GM12878 (cell line): Measurements from ENCODE around the gene ARL15. TPM values are rescaled to one million over a fixed set of nuclear protein-coding genes. Genes with fewer than 3 reads are reported as not detected.

Experiments
- ATAC-seq: fragments of 200-7000 bp; cut with Tn5 transposase; 3 replicates; pipeline ENCODE4 v1.9.1; 2020; ENCODE audit warnings: mild to moderate bottlenecking, moderate library complexity
- BruUV-seq: library from RNA; stranded (reverse); fragments of 400-500 nt; replicated peaks from 2 replicates; lab custom pipeline; 2021; lab: Mats Ljungman, UMichigan
- CTCF ChIA-PET: fragments of 300-600 bp; sonication (Branson Sonifier 250); formaldehyde crosslinking; extraction: SDS; loops from one replicate; lab custom pipeline; 2021; ENCODE audit warnings: inconsistent platforms; lab: Yijun Ruan, JAX
- POLR2A ChIA-PET: fragments of 350-600 bp; formaldehyde crosslinking; extraction: SDS; loops from one replicate; lab custom pipeline; 2021; ENCODE audit warnings: inconsistent platforms; lab: Charles Lee
- RAD21 ChIA-PET: fragments of 300-600 bp; sonication (Branson Sonifier 250); formaldehyde crosslinking; loops from one replicate; lab custom pipeline; 2023; ENCODE audit warnings: antibody characterized with exemption; ENCODE audit not compliant: unreplicated experiment; lab: Charles Lee
- SMC1A ChIA-PET: fragments of 300-600 bp; sonication (Branson Sonifier 250); formaldehyde crosslinking; loops from one replicate; lab custom pipeline; 2023; ENCODE audit not compliant: unreplicated experiment, uncharacterized antibody; lab: Charles Lee
- DNase-seq: peaks from one replicate; pipeline ENCODE4 v3.0.0-alpha.2; 2011; ENCODE audit warnings: low read depth, low spot score
- FAIRE-seq: peaks from 3 replicates; lab custom pipeline; 2011; peaks lifted over from hg19 to GRCh38; lab: Jason Lieb, UNC
- H2AFZ ChIP-seq: 2 replicates; pipeline ENCODE4 v1.6.0; 2011; ENCODE audit warnings: low read depth, low read length, control low read depth; ENCODE audit not compliant: control insufficient read depth
- H3K27ac ChIP-seq: 2 replicates; pipeline ENCODE4 v1.5.1; 2011; ENCODE audit warnings: control low read depth; ENCODE audit not compliant: control insufficient read depth, insufficient read depth
- H3K27me3 ChIP-seq, 2 experiments: replicated peaks in 1 of 2; 2 replicates each; pipeline versions ENCODE4 v1.6.0 to v1.6.1; 2011; ENCODE audit warnings: low read length in 1 of 2; ENCODE audit not compliant: control insufficient read depth in 2 of 2, insufficient read depth in 2 of 2
- H3K36me3 ChIP-seq, 2 experiments: 2 replicates each; pipeline ENCODE4 v1.5.1; 2011; ENCODE audit warnings: low read length in 1 of 2; ENCODE audit not compliant: control insufficient read depth in 2 of 2, insufficient read depth in 2 of 2
- H3K4me1 ChIP-seq: 2 replicates; pipeline ENCODE4 v1.6.1; 2011; ENCODE audit warnings: mild to moderate bottlenecking, low read length, moderate library complexity, mixed read lengths; ENCODE audit not compliant: control insufficient read depth, insufficient read depth
- H3K4me2 ChIP-seq: 2 replicates; pipeline ENCODE4 v1.6.0; 2011; ENCODE audit warnings: control low read depth; ENCODE audit not compliant: control insufficient read depth, insufficient read depth
- H3K4me3 ChIP-seq: fragments of 200-600 bp; sonication (generic); 2 replicates; pipeline ENCODE4 v1.5.1; 2016
- H3K79me2 ChIP-seq: 2 replicates; pipeline ENCODE4 v1.6.0; 2011; ENCODE audit warnings: low read length; ENCODE audit not compliant: control insufficient read depth, insufficient read depth
- H3K9ac ChIP-seq: 2 replicates; pipeline ENCODE4 v1.8.0; 2011; ENCODE audit warnings: low read length, control low read depth, mixed read lengths; ENCODE audit not compliant: control insufficient read depth, insufficient read depth
- H3K9me3 ChIP-seq: replicated peaks from 3 replicates; pipeline ENCODE4 v1.5.1; 2011; ENCODE audit warnings: mild to moderate bottlenecking, low read length; ENCODE audit not compliant: control insufficient read depth, insufficient read depth
- H4K20me1 ChIP-seq: 2 replicates; pipeline ENCODE4 v1.6.0; 2011; ENCODE audit not compliant: control insufficient read depth, insufficient read depth
- BHLHE40 ChIP-seq, 2 experiments: fragments of 450-650 bp in 1 of 2; IDR thresholded peaks; 2 replicates each; pipeline ENCODE4 v1.6.1; 2011 to 2017; ENCODE audit warnings: low read depth in 2 of 2, borderline replicate concordance in 1 of 2, improper control_type of control experiment in 1 of 2, low read length in 1 of 2, mild to moderate bottlenecking in 1 of 2
- CEBPZ ChIP-seq: fragments of 150-350 bp; IDR thresholded peaks from 2 replicates; pipeline ENCODE4 v1.6.1; 2016; ENCODE audit warnings: low read depth, low read length
- CREB1 ChIP-seq: IDR thresholded peaks from 2 replicates; pipeline ENCODE4 v1.6.1; 2012; ENCODE audit warnings: low read depth, mild to moderate bottlenecking, inconsistent platforms
- CTCF ChIP-seq, 3 experiments: IDR thresholded peaks in 2 of 3; conservative IDR thresholded peaks in 1 of 3; 2 replicates each; pipeline ENCODE4 v1.5.1; 2011; ENCODE audit warnings: low read depth in 3 of 3, low read length in 3 of 3, mild to moderate bottlenecking in 3 of 3, control low read depth in 2 of 3, moderate library complexity in 2 of 3, inconsistent platforms in 1 of 3, mixed read lengths in 1 of 3; ENCODE audit not compliant: control insufficient read depth in 2 of 3, insufficient read depth in 1 of 3; ENCODE audit errors: extremely low read depth in 1 of 3
- EGR1 ChIP-seq, 2 experiments: IDR thresholded peaks; 1 replicate in 1 of 2; 2 replicates in 1 of 2; pipeline ENCODE4 v1.6.1; 2011 to 2012; ENCODE audit warnings: low read depth in 2 of 2, low read length in 2 of 2, borderline replicate concordance in 1 of 2, mild to moderate bottlenecking in 1 of 2, moderate library complexity in 1 of 2
- FOXM1 ChIP-seq: IDR thresholded peaks from 2 replicates; pipeline ENCODE4 v1.6.1; 2012; ENCODE audit warnings: low read depth, mild to moderate bottlenecking, inconsistent platforms, low read length, moderate library complexity
- HDGF ChIP-seq: fragments of 450-650 bp; IDR thresholded peaks from 2 replicates; pipeline ENCODE4 v1.6.1; 2016; ENCODE audit warnings: antibody characterized with exemption
- IRF4 ChIP-seq: IDR thresholded peaks from 2 replicates; pipeline ENCODE4 v1.6.1; 2011; ENCODE audit warnings: low read depth, low read length
- MYC ChIP-seq: IDR thresholded peaks from 2 replicates; pipeline ENCODE4 v1.6.1; 2011; ENCODE audit warnings: mild to moderate bottlenecking, low read length, moderate library complexity, inconsistent platforms; ENCODE audit not compliant: insufficient read depth, insufficient replicate concordance, insufficient read length, severe bottlenecking
- NR2C2 ChIP-seq: IDR thresholded peaks from 2 replicates; pipeline ENCODE4 v1.6.1; 2011; ENCODE audit warnings: borderline replicate concordance, low read depth; ENCODE audit not compliant: control insufficient read depth, insufficient read length
- POU2F2 ChIP-seq: IDR thresholded peaks from 3 replicates; pipeline ENCODE4 v1.6.1; 2011; ENCODE audit warnings: low read depth, mild to moderate bottlenecking, low read length, borderline replicate concordance
- SMAD5 ChIP-seq: IDR thresholded peaks from 2 replicates; pipeline ENCODE4 v1.6.1; 2016; ENCODE audit warnings: antibody characterized with exemption, low read depth
- SRF ChIP-seq, 2 experiments: IDR thresholded peaks; 2 replicates each; pipeline ENCODE4 v1.6.1; 2011; ENCODE audit warnings: low read depth in 2 of 2, low read length in 2 of 2, mild to moderate bottlenecking in 1 of 2, moderate library complexity in 1 of 2
- STAT3 ChIP-seq: IDR thresholded peaks from 2 replicates; pipeline ENCODE4 v1.6.1; 2011; ENCODE audit warnings: low read depth, low read length, improper control_type of control experiment
- ZBED1 ChIP-seq: IDR thresholded peaks from 2 replicates; pipeline ENCODE4 v1.6.1; 2016; ENCODE audit warnings: borderline replicate concordance
- ZZZ3 ChIP-seq: IDR thresholded peaks from 2 replicates; pipeline ENCODE4 v1.6.1; 2011; ENCODE audit warnings: low read depth; ENCODE audit not compliant: control insufficient read depth, insufficient read length
- WGBS: methylation state at CpG from one replicate; pipeline ENCODE4 v1.1.6; 2016; ENCODE audit warnings: low lambda C conversion rate; ENCODE audit not compliant: insufficient replicate concordance, insufficient coverage; ENCODE audit errors: missing lambda C conversion rate; 5-methylcytosine and 5-hydroxymethylcytosine counted together
- in situ Hi-C: fragments of 300-500 bp; cut with MboI; formaldehyde crosslinking; loops from 9 replicates; pipeline ENCODE4 v1.14.3; 2018; ENCODE audit warnings: mixed read lengths
- intact Hi-C: fragments of 100-400 bp; cut with micrococcal nuclease; formaldehyde crosslinking; loops from one replicate; pipeline ENCODE4 v1.14.2; 2022; ENCODE audit not compliant: unreplicated experiment
- polyA plus RNA-seq, 11 experiments: library from polyadenylated mRNA; depleted of rRNA in 4 of 11; unstranded in 6 of 11; stranded (reverse) in 5 of 11; fragments of >200 nt; fragmentation: Nextera tagmentation in 4 of 11; fragmentation: Illumina TruSeq in 1 of 11; extraction: Ambion mirVana in 4 of 11; extraction: Trizol in 1 of 11; gene quantifications; 1 replicate in 1 of 11; 2 replicates in 10 of 11; pipeline versions ENCODE4 v1.2.1 to v1.2.3, GENCODE V29; 2011 to 2016; ENCODE audit warnings: inconsistent platforms in 2 of 11, missing spikeins in 2 of 11, low read depth in 1 of 11
- total RNA-seq, 4 experiments: library from RNA; depleted of rRNA in 3 of 4; stranded (reverse); fragments of >200 nt in 3 of 4; fragmentation: Illumina TruSeq in 1 of 4; extraction: Trizol in 1 of 4; gene quantifications; 2 replicates each; pipeline versions ENCODE4 v1.2.1 to v1.2.3, GENCODE V29; 2013 to 2021
- TF ChIP-seq, protein P1 (sequence below): IDR thresholded peaks from 2 replicates; pipeline ENCODE4 v1.6.1; 2012; ENCODE audit warnings: low read depth, low read length, improper control_type of control experiment

Gene ARL15
- total and polyA plus RNA-seq, 10 of the 15 experiments (the other 5 are each of a cell fraction or from before 2014, with no cell fraction given): 3.6 to 11.0 (median 7.7) TPM

DNA sequence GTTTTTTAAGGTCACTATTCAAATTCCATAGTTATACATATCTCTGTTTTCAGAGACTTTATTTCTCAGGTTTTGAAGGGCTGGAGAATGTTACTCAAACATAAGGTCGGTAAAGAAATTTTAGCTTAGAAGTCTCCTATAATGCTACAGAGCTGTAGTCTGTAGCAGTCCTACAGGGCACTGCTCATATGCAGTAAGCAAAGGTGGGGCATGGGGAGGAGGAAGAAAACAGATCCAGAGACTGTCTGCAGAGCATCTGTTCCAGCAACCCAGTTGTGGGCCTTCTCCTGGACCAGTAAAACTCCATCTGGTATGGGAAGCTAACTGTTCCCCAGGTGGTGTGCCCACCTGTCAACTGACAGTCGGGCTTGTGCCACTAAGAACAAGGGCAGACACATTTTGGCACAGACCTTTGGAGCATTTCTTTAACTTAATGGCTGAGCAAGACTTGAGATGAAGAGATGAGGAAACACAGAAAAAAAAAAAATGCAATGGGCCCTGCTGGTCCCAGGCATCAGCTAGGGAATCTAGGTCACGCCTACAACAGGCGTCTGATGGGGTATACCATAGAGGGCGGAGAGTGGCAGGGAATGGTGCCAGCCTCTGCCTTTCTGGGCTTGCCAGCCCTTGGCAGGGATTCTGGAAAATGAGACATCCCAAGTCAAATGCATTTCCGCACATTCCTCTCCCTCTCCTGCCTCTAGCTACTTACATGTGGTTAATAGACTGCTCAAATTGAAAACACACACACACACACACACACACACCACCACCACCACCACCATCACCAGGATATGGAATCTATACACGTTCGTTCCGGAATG lies 218.9 kb downstream of the ARL15 start:
- Histone ChIP-seq H2AFZ (no peak overlapping the region), H3K79me2 (no peaks in the 10 kb centered on the region), H3K27ac (no peak overlapping the region), H4K20me1 (no peaks in the 10 kb centered on the region), H3K4me3 (no peak overlapping the region), H3K27me3 (no peaks in the 10 kb centered on the region), H3K4me1 (no peaks in the 10 kb centered on the region; the same call in 1 of the 2 replicates), H3K9me3 (no peaks in the 10 kb centered on the region), H3K4me2 (no peak overlapping the region), H3K36me3 (no peaks in the 10 kb centered on the region), H3K9ac (no peak overlapping the region)
- WGBS: 83% methylated on average over 9 of the region's 9 CpGs
- POLR2A ChIA-PET: no interaction called here
- in situ Hi-C loops (no loop called here), intact Hi-C loops (loop anchor here (5.0 kb wide), 1 partner anchor 126 kb away; no protein-coding TSS in a partner anchor)
- CTCF ChIA-PET: interaction anchor here (0.7 kb wide), 2 partner anchors 65 to 161 kb away, joined by 3 to 4 read pairs; no protein-coding TSS in a partner anchor
- TF ChIP-seq SRF (IDR thresholded peaks at IDR 0.05; ENCODE audit: low read depth in 2 of 2, low read length in 2 of 2) (no peak), CTCF (IDR thresholded peaks at IDR 0.05 in 2 of 3, conservative IDR thresholded peaks at IDR 0.05 in 1 of 3; ENCODE audit: control insufficient read depth in 2 of 3, extremely low read depth in 1 of 3, insufficient read depth in 1 of 3, low read depth in 3 of 3, low read length in 3 of 3) (no peak), NR2C2 (no peak), ZZZ3 (no peak), IRF4 (no peak), EGR1 (IDR thresholded peaks at IDR 0.05; ENCODE audit: borderline replicate concordance in 1 of 2, low read depth in 2 of 2, low read length in 2 of 2) (no peak), FOXM1 (no peak), STAT3 (no peak), CEBPZ (no peak), CREB1 (no peak), MYC (no peak), HDGF (no peak), BHLHE40 (IDR thresholded peaks at IDR 0.05; ENCODE audit: borderline replicate concordance in 1 of 2, low read depth in 2 of 2, low read length in 1 of 2) (no peak), ZBED1 (no peak), POU2F2 (no peak), SMAD5 (no peak)
- TF ChIP-seq, protein P1, sequence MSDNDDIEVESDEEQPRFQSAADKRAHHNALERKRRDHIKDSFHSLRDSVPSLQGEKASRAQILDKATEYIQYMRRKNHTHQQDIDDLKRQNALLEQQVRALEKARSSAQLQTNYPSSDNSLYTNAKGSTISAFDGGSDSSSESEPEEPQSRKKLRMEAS: no peak
- SMC1A ChIA-PET: no interaction called here
- no peak for ATAC-seq
- no TSS peak for BruUV-seq
- RAD21 ChIA-PET: no interaction called here
- DNase-seq: no peak
- FAIRE-seq: no peak
